ENCODE results near the gene FGFR3. TPM values are rescaled to one million over a fixed set of nuclear protein-coding genes. Genes with fewer than 3 reads are reported as not detected.

FGFR3 gene
- total RNA-seq, 1 donor from 2014 or later: 44.3 TPM

DNA sequence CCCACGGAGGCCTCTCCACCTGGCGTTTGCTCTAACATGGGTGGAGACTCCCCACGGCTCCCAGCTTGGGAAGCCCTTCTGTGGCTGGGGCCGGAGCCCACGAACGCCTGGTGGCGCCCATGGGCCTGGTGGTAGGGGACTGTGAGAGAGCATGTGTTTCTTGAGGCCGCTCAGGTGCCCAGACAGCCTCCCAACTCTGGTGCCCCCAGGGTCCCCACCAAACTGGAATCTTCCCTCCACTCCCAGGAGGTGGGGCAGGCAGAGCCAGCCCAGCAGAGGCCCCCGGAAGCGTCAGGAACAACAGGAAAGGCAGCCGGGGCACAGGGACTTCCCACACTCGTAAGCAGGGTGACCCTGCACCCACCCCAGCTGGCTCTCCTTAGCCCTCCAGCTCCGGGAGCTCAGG, 33.3 kb upstream of the FGFR3 start:
- H3K4me1 Mint-ChIP-seq (ENCODE audit: unreplicated experiment): no peaks in the 10 kb centered on the region
- H3K27ac Mint-ChIP-seq: no peak overlapping the region
- no peak overlapping the region for H3K4me3 Mint-ChIP-seq
- no peaks in the 10 kb centered on the region for H3K27me3 Mint-ChIP-seq
- H3K36me3 Mint-ChIP-seq: no peaks in the 10 kb centered on the region
- H3K9me3 Mint-ChIP-seq: no peaks in the 10 kb centered on the region
- DNase-seq (ENCODE audit: extremely low spot score, unreplicated experiment): no peak
- TF ChIP-seq, protein P1, sequence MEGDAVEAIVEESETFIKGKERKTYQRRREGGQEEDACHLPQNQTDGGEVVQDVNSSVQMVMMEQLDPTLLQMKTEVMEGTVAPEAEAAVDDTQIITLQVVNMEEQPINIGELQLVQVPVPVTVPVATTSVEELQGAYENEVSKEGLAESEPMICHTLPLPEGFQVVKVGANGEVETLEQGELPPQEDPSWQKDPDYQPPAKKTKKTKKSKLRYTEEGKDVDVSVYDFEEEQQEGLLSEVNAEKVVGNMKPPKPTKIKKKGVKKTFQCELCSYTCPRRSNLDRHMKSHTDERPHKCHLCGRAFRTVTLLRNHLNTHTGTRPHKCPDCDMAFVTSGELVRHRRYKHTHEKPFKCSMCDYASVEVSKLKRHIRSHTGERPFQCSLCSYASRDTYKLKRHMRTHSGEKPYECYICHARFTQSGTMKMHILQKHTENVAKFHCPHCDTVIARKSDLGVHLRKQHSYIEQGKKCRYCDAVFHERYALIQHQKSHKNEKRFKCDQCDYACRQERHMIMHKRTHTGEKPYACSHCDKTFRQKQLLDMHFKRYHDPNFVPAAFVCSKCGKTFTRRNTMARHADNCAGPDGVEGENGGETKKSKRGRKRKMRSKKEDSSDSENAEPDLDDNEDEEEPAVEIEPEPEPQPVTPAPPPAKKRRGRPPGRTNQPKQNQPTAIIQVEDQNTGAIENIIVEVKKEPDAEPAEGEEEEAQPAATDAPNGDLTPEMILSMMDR (conservative IDR thresholded peaks at IDR 0.05): no peak

DNA sequence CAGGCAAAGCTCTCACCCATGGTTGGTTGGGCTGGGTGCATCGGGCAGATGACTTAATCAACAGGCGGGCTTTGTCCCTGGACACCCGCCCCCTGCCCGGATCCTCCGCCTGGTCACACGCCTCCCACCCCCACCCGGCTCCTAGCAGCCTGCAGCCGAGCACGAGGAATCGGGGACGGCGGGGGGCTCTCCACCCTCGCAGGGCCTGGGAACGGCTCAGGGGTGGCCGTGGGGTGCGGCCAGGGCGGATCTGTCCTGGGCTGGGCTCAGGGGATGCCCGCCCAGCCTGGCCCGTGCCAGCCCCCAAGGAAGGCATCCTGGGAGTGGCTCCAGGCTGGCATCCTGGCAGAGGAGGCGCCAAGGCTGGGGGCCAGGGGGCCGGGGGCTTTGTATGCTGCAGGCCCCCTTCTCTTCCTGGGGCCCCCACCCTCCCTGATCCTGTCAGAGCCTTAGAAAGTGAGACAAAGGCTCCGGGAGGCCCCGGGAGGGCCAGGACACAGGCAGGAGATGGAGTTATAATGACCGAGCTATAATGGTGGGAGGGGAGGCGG, 32.5 kb upstream of the FGFR3 start:
- TF ChIP-seq, protein P1 (conservative IDR thresholded peaks at IDR 0.05): no peak
- Mint-ChIP-seq H3K36me3 (no peaks in the 10 kb centered on the region), H3K4me1 (ENCODE audit: unreplicated experiment) (no peaks in the 10 kb centered on the region), H3K9me3 (no peaks in the 10 kb centered on the region), H3K27ac (no peak overlapping the region), H3K4me3 (no peak overlapping the region), H3K27me3 (no peaks in the 10 kb centered on the region)
- DNase-seq (ENCODE audit: extremely low spot score, unreplicated experiment): no peak

DNA sequence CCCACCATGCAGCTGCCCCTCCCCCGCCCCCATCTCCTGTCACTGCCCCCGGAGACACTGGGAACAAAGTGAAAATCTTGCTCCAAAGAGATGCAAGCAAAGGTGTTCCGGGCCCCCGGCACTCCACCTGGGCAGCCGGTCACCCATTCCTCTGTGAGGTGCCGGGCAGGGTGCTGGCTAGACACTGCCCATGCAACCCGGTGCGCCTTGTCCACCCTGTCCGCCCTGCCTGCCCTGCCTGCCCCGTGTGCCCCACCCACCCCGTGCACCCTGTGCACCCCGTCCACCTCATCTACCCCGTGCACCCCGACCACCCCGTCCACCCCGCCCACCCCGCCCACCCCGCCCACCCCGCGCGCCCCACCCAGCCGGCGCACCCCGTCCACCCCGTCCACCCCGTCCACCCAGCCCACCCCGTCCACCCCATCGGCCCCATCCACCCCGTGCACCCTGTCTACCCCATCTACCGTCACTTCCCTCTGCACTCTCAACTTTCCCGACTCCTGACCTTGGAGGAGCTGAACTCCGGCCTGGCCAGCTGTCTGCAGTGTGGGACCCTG, 31.9 kb upstream of the FGFR3 start:
- DNase-seq (ENCODE audit: extremely low spot score, unreplicated experiment): no peak
- no peaks in the 10 kb centered on the region for H3K4me1 Mint-ChIP-seq (ENCODE audit: unreplicated experiment)
- H3K27ac Mint-ChIP-seq: no peak overlapping the region
- TF ChIP-seq, protein P1 (conservative IDR thresholded peaks at IDR 0.05): no peak
- no peaks in the 10 kb centered on the region for H3K36me3 Mint-ChIP-seq
- no peak overlapping the region for H3K4me3 Mint-ChIP-seq
- H3K9me3 Mint-ChIP-seq: no peaks in the 10 kb centered on the region
- no peaks in the 10 kb centered on the region for H3K27me3 Mint-ChIP-seq

DNA sequence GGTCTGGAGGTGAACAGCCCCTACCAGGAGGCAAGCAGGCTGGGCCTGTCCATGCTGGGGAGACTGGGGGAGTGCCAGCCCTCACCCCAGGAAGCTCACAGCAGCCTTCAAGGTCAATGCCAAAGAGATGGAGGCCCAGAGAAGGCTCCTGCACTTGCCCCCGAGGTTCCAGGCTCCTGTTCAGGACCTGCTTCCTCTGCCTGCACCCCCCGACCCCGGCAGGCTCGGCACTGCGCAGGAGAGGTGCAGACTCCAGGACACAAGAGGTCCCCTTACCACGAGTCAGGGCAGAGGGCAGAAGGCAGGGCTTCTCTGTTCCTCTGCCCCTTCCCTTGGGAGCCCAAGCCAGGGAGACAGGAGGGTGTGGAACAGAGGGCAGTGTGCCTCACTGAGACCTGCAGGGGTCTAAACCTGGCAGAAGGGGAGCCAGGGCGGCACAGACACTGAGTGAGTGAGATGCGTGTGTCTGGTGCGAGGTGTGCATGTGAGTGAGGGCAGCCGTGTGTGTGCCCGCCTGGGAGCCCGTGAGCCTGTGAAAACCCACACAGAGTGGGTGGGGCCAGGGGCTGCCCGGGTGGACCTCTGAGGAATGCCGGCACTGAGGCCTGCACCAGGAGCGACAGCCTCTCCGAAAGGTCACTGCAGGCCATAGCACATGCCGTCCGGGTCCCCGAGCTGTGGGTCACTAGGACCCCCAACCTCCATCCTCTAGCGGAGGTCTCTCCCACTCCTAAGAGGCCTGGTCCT, 30.7 kb upstream of the FGFR3 start:
- no peaks in the 10 kb centered on the region for H3K27me3 Mint-ChIP-seq
- H3K27ac Mint-ChIP-seq: no peak overlapping the region
- no peaks in the 10 kb centered on the region for H3K4me1 Mint-ChIP-seq (ENCODE audit: unreplicated experiment)
- no peak overlapping the region for H3K4me3 Mint-ChIP-seq
- no peaks in the 10 kb centered on the region for H3K36me3 Mint-ChIP-seq
- DNase-seq (ENCODE audit: extremely low spot score, unreplicated experiment): no peak
- TF ChIP-seq, protein P1 (conservative IDR thresholded peaks at IDR 0.05): no peak
- H3K9me3 Mint-ChIP-seq: no peaks in the 10 kb centered on the region

DNA sequence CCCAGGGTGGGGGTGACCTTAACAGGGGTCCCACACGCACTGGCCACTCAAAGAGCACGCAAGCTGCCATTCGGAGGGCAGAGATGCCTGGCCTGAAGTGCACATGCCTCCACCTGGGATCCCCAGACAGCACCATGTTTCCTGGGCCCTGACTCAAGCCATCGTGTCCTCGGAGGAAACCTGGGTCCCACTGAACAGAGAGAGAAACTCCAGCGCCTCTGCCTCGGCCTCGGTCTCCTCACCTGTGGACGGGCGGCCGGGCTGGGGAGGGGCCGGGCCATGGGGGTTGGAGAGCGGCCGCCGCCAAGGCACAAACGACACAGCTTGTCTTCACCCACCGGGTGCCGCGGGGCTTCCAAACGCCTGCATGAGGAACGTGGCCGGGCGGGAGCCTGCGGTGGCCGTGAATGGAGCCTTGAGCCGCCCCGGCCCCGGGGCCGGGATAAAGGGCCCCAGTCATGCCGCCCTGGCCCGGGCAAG, 30.0 kb upstream of the FGFR3 start:
- TF ChIP-seq, protein P1 (conservative IDR thresholded peaks at IDR 0.05): no peak
- H3K4me3 Mint-ChIP-seq: no peak overlapping the region
- H3K27me3 Mint-ChIP-seq: no peaks in the 10 kb centered on the region
- no peaks in the 10 kb centered on the region for H3K9me3 Mint-ChIP-seq
- no peaks in the 10 kb centered on the region for H3K36me3 Mint-ChIP-seq
- DNase-seq (ENCODE audit: extremely low spot score, unreplicated experiment): no peak
- H3K27ac Mint-ChIP-seq: no peak overlapping the region
- H3K4me1 Mint-ChIP-seq (ENCODE audit: unreplicated experiment): no peaks in the 10 kb centered on the region
